Stromal cell of bone marrow (primary cell): ENCODE data around the gene CLEC17A.
"Not testable (repeated sequence)": the region's sequence is repeated elsewhere in the genome, so short reads cannot be mapped to it uniquely, and the experiment has no call there.

Experiments
- DNase-seq: peaks from one replicate; pipeline ENCODE4 v3.0.0-alpha.2; 2012; ENCODE audit warnings: low read depth

CLEC17A gene

GRCh38 chr19:14559916-14560775 is 22.7 kb upstream of the CLEC17A start:
- no peak for DNase-seq

GRCh38 chr19:14560776-14561108 is 22.1 kb upstream of the CLEC17A start:
- no peak for DNase-seq

- DNase-seq: no peak
Observed at GRCh38 chr19:14561249-14561648, 21.6 kb upstream of the CLEC17A start.

DNA sequence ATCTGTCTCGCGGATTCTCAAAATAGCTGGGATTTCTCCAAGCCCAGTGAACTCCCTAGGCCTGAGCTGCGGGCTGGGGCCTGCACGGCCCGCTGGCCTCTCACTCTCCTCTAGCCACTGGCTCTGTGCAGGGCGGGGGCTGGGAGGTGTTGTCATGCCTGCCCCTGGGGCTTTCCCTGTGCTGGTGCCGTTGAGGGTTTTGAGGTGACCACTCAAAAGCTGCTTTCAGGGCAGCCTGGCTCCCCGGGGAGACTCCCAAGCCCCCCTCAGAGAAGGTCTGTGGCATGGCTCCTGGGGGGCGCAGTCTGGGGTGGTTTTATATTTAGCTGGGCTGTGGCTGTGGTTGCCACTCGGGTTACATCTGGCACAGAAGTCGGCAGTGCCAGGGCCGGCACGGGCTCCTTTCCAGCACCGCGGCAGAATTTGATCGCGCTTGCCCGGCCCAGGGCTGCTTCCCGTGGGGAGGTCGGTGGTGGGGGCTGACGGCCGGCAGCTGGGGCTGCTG is 21.0 kb upstream of the CLEC17A start:
- DNase-seq: peak; percentile 63

DNA sequence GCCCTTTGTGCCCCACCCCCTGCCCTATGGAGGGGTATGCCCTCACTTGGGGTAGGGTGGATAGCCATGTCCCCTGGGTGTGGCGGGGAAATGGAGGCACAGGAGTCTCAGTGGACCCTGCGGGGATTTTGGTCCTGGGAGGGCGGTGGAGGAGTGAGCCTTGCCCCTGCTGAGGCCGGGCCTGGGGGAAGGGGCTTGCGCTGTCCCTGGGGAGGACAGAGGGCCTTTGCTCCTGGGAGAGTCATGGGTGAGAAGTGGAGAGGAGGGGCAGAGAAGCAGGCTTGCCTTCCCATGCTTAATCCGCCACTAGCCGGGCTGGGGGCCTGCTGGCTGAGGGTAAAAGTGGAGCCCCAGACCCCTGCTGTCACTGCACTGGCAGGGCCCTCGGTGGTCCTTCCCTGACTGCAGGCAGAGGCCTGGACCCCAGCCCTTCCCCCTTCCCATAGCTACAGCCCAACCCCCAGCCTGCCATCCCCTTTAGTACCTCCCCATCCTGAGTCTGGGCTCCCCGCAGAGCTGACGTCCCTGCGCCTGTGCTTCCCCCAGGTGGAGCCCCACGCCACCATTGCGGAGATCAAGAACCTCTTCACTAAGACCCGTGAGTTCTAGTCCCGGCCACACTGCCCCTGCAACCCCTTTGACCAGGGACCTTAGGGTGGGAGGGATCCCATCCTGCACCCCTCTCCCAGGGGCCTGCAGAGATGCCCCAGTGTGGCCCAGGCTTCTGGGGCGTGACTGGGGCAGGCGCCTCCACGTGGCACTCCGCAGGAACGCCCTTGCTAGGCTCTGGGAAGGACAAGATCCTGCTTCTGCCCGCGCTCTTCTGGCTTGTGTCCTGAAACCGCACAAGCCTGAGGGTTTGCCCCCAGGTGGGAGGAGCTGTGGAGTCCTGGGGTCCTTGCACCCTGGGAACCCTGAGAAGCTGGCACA is 20.0 kb upstream of the CLEC17A start:
- no peak for DNase-seq

- no peak for DNase-seq
Observed at GRCh38 chr19:14563590-14563926, 19.3 kb upstream of the CLEC17A start.

DNA sequence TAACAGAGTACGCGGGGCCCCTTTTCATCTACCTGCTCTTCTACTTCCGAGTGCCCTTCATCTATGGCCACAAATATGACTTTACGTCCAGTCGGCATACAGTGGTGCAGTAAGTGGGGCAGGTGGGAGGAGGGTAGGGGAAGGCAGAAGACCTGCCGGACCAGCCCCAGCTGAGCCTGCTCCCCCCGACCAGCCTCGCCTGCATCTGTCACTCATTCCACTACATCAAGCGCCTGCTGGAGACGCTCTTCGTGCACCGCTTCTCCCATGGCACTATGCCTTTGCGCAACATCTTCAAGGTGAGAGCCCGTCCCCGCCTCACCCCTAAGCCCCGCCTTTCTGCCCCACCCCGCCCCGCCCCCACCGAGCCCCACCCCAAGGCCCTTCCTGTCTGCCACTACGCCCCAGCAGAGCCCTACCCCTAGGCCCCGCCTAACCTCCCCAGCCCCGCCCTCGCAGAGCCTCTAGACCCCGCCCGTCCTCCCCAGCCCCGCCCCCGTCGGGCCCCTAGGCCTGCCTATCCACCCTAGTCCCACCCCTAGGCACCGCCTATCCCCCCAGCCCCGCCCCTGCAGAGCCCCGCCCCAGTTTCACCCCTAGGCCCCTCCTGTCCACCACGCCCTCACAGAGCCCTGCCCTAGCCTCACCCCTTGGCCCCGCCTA is 18.8 kb upstream of the CLEC17A start:
- DNase-seq: no peak

GRCh38 chr19:14564652-14565297 is 18.1 kb upstream of the CLEC17A start:
- not testable (repeated sequence) for DNase-seq

DNA sequence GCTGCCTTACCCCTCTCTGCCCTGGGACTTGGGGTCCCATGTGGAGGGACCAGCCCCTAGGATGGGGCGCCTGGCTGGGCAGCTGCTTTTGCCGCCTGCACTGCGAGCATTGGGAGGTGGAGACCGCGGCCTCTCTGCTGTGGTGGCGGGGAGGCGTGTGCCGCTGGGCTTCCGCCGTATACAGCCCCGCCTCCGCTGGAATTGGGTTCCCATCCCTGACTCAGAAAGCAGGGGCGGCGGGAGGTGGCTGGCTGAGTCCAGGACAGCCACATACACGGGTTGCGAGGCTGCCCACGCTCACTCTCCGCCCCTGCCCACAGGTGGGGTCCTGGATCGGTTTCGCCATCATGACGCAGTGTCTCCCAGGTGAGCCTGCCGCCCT is 17.6 kb upstream of the CLEC17A start:
- DNase-seq: no peak

GRCh38 chr19:14565765-14566711 is 16.8 kb upstream of the CLEC17A start:
- DNase-seq: no peak

DNA sequence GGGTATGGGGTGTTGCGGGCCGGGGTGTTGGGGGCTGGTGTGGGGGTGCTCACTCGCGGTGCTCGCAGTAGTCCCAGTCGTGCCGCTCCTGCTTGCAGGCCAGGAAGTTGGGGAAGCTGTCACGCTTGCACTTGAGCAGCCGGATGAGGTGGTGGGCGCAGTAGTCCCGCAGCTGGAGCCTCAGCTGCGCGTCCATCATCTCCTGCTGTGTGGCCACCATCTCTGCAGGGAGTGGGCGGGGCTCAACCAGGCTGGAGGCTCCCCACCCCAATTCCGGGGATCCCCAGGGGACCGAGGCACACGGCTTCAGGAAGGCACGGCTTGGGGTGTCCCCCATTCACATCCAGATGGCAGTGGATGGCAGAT is 16.2 kb upstream of the CLEC17A start:
- no peak for DNase-seq

GRCh38 chr19:14567079-14567478 is 15.8 kb upstream of the CLEC17A start:
- DNase-seq: no peak

DNA sequence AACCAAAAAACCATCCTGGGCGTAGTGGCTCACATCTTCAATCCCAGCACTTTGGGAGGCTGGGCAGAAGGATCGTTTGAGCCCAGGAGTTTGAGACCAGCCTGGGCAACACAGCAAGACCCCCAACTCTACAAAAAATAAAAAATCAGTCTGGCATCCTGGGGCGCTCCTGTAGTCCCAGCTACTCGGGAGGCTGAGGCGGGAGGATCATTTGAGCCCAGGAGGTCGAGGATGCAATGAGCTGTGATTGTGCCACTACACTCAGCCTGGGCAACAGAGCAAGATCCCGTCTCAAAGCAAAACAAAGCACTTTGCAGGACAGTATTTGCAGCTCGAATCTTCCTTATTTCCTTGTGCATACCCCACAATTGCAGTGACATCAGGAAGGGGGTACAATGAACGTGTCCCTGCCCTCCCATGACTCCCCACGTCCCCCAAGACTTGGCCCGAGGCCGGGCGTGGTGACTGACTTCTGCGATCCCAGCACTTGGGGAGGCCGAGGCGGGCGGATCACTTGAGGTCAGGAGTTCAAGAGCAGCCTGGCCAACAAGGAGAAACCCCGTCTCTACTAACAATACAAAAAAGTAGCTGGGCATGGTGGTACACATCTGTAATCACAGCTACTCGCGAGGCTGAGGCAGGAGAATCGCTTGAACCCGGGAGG is 11.9 kb upstream of the CLEC17A start:
- DNase-seq: no peak

GRCh38 chr19:14571695-14572490 is 11.0 kb upstream of the CLEC17A start, which contains the start of gene NDUFB7:
NDUFB7 (minus strand) TSS chr19:14572066; CDS start chr19:14572000, 66 bp downstream.
- peak; percentile 88 for DNase-seq

DNA sequence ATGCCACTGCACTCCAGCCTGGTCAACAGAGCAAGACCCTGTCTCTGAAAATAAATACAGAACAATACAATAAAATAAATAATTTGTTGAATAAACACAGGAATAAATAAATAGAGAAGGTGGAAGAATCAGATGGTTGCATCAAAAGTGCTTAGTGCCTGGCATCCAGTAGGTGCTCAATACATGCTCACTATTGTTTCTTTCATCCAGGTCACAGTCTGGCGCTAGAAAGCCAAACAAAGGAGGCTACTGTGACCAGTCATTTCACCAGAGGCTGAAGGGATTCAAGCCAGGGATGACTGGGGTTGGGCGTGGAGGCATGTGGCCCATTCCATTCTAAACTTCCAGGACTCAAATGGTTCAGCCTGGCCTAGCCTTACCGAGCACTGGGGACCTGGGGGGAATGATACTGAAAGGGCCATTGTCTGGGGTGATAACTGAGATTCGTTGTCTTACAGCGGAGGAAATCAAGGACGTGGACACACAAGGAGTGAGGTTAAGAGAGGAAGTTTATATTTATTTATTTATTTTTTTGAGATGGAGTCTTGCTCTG is 7.4 kb upstream of the CLEC17A start:
- no peak for DNase-seq

DNA sequence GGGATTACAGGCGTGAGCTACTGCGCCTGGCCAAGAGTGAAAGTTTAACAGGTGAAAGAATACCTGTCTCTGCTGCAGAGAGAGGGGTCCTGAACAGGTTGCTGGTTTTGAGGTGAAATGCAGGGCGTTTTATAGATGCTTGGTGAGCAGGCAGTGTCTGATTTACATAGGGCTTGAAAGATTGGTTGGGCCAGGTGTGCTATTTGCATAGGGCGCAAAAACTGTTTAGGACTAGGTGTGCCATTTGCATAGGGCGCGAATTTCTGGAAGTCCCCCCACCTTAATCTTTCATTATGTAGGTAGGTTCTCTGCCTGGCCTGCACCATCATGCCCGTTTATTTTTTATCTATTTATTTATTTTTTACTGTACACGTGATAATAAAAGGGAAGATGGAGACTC is 6.5 kb upstream of the CLEC17A start:
- no peak for DNase-seq

DNA sequence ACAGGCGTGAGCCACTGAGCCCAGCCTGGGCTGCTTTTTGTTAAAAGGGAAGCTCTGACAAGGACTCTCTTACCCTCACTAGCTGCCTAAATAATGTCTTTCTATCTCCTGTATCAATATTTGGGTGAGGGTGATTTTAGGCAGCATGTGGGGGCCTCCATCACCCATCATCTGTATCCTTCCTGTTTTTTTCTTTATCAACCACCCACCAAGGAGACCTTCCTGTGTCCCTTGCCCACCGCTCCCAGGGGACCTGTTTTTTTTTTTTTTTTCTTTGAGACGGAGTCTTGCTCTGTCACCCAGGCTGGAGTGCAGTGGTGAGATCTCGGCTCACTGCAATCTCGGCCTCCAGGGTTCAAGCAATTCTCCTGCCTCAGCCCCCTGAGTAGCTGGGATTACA is 5.6 kb upstream of the CLEC17A start:
- DNase-seq: no peak

GRCh38 chr19:14577885-14578427 is 4.9 kb upstream of the CLEC17A start:
- DNase-seq: no peak
